Tibial nerve (tissue), 4 donors: ENCODE measurements around the gene TRPV5. TPM values are rescaled to one million over a fixed set of nuclear protein-coding genes. Genes with fewer than 3 reads are reported as not detected.

Experiments
- DNase-seq, 2 donors: peaks; one replicate each; pipeline ENCODE4 v3.0.0-alpha.2; 2019; ENCODE audit warnings: low spot score in 2 of 2
- H3K27ac ChIP-seq, 4 donors: fragments of 200-600 bp; sonication (generic) in 3 of 4; one replicate each; pipeline ENCODE4 v1.5.1; 2017 to 2019; ENCODE audit warnings: mild to moderate bottlenecking in 1 of 4
- H3K27me3 ChIP-seq, 2 donors: fragments of 200-600 bp; sonication (generic) in 1 of 2; one replicate each; pipeline versions ENCODE4 v1.5.1 to v1.6.0; 2017 to 2019
- H3K36me3 ChIP-seq, 3 donors: fragments of 200-600 bp; sonication (generic); one replicate each; pipeline ENCODE4 v1.5.1; 2018 to 2019
- H3K4me1 ChIP-seq, 4 donors: fragments of 200-600 bp; sonication (generic) in 3 of 4; one replicate each; pipeline ENCODE4 v1.5.1; 2017 to 2019
- H3K4me3 ChIP-seq, 4 donors: fragments of 200-600 bp; sonication (generic) in 3 of 4; one replicate each; pipeline ENCODE4 v1.5.1; 2017 to 2019; ENCODE audit warnings: mild to moderate bottlenecking in 1 of 4, moderate library complexity in 1 of 4
- H3K9me3 ChIP-seq, 4 donors: fragments of 200-600 bp; sonication (generic) in 3 of 4; one replicate each; pipeline ENCODE4 v1.5.1; 2017 to 2019
- EP300 ChIP-seq, 2 donors: sonication (generic); formaldehyde crosslinking; IDR thresholded peaks; one replicate each; pipeline ENCODE4 v1.6.1; 2017; ENCODE audit warnings: antibody characterized with exemption in 2 of 2, mild to moderate bottlenecking in 1 of 2
- POLR2A ChIP-seq, 2 donors: fragments of 450-650 bp; IDR thresholded peaks; one replicate each; pipeline ENCODE4 v1.6.1; 2017; ENCODE audit warnings: antibody characterized with exemption in 2 of 2, mild to moderate bottlenecking in 2 of 2, moderate library complexity in 2 of 2
- WGBS, 2 donors: methylation state at CpG; one replicate each; pipeline ENCODE4 v1.1.5; 2018; 5-methylcytosine and 5-hydroxymethylcytosine counted together
- total RNA-seq, 4 donors: library from RNA; depleted of rRNA; stranded (reverse); fragments of >200 nt; gene quantifications; one replicate each; pipeline ENCODE4 v1.1.0, GENCODE V29; 2016
- TF ChIP-seq, protein P1 (sequence below), 5 experiments: fragments of 200-600 bp in 3 of 5; fragments of 450-650 bp in 2 of 5; sonication (generic) in 3 of 5; IDR thresholded peaks; one replicate each; pipeline ENCODE4 v1.5.1; 2016 to 2019; ENCODE audit warnings: antibody characterized with exemption in 5 of 5, mild to moderate bottlenecking in 3 of 5, moderate library complexity in 2 of 5

TRPV5 gene
- total RNA-seq, 4 donors from 2014 or later = 0.20 to 0.21 TPM; not detected in 2

DNA sequence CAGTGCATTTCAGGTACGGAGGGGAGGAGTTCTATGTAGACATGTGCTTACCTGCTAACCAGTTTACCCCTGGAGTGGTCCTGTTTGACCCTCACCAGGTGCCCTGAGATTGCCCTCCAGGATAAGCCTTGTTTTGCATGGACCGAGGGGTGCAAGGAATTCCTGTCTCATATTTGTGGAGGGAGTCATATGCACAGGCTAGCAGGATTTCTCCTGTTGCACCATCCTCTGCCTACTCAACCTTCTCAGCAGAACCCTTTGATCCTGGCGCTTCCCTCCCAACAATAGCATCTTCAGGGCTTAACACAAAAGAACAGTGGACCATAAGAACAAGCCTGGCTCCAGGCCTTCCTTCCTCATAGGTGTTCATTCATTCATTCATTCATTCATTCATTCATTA is 55.2 kb downstream of the TRPV5 start:
- 94% methylated on average over 3 of the region's 3 CpGs for WGBS, 2 donors
- H3K4me1 ChIP-seq = no peaks in the 10 kb centered on the region
- no peak for TF ChIP-seq EP300 (IDR thresholded peaks at IDR 0.05)
- TF ChIP-seq POLR2A (IDR thresholded peaks at IDR 0.05) = no peak
- TF ChIP-seq, protein P1, sequence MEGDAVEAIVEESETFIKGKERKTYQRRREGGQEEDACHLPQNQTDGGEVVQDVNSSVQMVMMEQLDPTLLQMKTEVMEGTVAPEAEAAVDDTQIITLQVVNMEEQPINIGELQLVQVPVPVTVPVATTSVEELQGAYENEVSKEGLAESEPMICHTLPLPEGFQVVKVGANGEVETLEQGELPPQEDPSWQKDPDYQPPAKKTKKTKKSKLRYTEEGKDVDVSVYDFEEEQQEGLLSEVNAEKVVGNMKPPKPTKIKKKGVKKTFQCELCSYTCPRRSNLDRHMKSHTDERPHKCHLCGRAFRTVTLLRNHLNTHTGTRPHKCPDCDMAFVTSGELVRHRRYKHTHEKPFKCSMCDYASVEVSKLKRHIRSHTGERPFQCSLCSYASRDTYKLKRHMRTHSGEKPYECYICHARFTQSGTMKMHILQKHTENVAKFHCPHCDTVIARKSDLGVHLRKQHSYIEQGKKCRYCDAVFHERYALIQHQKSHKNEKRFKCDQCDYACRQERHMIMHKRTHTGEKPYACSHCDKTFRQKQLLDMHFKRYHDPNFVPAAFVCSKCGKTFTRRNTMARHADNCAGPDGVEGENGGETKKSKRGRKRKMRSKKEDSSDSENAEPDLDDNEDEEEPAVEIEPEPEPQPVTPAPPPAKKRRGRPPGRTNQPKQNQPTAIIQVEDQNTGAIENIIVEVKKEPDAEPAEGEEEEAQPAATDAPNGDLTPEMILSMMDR (IDR thresholded peaks at IDR 0.05) = no peak
- peaks cover 0 to 14% of the 10 kb centered on the region in 2 donors for H3K27me3 ChIP-seq
- no peak overlapping the region for H3K4me3 ChIP-seq
- no peak overlapping the region for H3K27ac ChIP-seq
- DNase-seq = no peak
- H3K36me3 ChIP-seq = no peaks in the 10 kb centered on the region
- no peaks in the 10 kb centered on the region for H3K9me3 ChIP-seq

DNA sequence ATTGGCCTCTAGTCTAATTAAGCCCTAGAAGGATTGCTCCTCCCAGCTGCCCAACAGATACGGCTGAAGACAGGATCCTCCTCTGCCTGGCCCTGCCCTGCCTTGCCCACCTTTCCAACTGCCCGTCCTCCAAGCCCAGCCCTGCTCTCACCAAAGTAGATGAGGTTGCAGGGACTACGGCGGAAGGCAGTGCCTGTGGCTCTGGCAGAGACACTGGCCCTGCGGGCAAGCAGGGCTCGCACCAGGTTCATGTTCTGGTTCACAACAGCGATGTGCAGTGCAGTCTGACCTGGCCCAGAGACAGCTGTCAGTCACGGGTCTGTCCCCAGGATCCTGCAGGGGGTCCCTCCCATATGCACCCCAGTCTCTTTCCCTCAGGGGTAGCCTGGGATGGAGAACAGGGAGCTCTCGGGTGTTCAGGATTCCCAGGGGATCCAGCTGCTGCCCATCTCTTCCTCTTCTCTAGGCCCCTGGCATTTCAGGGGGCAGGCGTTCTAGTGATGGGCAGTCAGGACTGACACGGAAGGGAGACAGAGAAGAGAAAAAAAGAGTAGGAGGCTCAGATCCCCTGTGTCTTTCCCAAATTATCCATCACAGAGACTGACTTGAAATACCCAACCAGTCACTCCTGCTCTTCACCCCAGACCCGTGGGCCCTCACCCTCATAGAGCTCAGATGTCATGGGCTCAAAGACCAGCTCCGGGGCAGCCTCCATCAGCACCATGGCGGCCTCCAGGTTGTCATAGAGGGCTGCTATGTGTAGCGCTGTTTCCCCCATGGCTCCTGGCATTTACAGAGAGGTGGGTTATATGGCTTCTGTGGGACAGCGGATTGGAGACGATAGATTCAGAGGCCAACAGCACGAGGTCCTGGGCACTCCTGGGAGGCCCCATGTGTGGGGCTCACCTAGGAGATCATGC is 56.3 kb downstream of the TRPV5 start:
- Histone ChIP-seq H3K4me1 (no peaks in the 10 kb centered on the region), H3K4me3 (no peak overlapping the region), H3K36me3 (peaks cover 0 to 2% (median 0%) of the 10 kb centered on the region in 3 donors), H3K27me3 (peaks cover 0 to 14% of the 10 kb centered on the region in 2 donors), H3K27ac (no peak overlapping the region), H3K9me3 (no peaks in the 10 kb centered on the region)
- WGBS, 2 donors = 83 to 88% methylated on average over 18 of the region's 18 CpGs
- DNase-seq = no peak
- no peak for TF ChIP-seq POLR2A (IDR thresholded peaks at IDR 0.05)
- TF ChIP-seq, protein P1 (IDR thresholded peaks at IDR 0.05) = no peak
- TF ChIP-seq EP300 (IDR thresholded peaks at IDR 0.05) = no peak

DNA sequence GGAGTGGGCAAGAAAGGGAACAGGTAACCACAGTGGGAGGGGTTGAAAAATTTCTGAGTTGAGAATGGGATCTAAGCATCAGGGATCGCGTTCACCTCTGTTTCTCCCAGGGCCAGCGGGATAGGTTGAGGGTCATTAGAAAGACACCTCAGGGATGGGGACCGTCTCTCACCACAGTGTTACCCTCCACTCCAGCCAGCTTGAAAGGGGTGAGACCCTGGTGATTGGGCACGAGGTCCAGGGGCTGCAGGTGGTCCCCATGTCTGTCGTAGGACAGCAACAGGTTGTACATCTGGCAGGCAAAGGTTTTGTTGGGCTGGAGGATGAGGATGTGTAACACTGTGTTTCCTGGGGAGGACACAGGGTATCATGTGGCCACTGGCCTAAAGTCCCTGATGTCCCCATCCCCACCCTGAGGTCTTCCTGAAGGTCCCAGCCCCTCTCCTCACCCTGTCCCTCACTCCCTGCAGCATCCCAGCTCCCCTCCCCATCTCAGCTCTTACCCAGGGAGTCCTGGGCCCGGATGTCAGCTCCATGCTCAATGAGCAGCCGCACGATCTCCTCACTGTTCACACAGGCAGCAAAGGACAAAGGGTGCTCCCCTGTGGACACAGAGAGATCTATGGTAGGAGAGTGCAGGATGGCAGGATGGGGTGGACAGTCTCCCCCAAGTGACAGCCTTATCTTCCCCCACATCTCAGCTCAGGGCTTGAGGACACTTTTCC is 57.1 kb downstream of the TRPV5 start:
- no peaks in the 10 kb centered on the region for H3K9me3 ChIP-seq
- no peak overlapping the region for H3K4me3 ChIP-seq
- no peak overlapping the region for H3K27ac ChIP-seq
- peaks cover 0 to 10% (median 0%) of the 10 kb centered on the region in 3 donors for H3K36me3 ChIP-seq
- peaks cover 0 to 14% of the 10 kb centered on the region in 2 donors for H3K27me3 ChIP-seq
- 84 to 90% methylated on average over 9 of the region's 9 CpGs for WGBS, 2 donors
- H3K4me1 ChIP-seq = no peaks in the 10 kb centered on the region
- TF ChIP-seq EP300 (IDR thresholded peaks at IDR 0.05) (no peak), POLR2A (IDR thresholded peaks at IDR 0.05) (no peak)
- TF ChIP-seq, protein P1 (IDR thresholded peaks at IDR 0.05) = no peak
- DNase-seq = no peak

DNA sequence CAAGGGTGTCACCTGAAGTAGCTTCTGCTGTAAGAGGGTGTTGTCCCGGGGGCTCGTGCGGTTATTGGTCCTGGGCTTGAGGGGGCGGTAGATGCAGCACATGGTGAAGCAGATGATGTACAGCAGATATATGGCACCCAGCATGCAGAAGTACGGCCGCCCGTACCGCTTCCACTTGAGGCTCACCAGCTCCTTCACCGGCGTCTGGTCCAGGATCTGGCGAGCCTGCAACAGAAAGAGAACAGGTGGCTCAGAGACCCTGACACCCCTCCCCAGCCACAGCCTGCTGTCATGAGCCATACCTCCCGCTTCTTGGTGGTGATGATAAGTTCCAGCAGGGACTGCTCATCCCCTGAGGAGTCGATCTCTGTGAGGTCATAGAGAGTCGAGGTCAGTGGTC is 58.1 kb downstream of the TRPV5 start:
- H3K27ac ChIP-seq = no peak overlapping the region
- no peaks in the 10 kb centered on the region for H3K4me1 ChIP-seq
- H3K9me3 ChIP-seq = no peaks in the 10 kb centered on the region
- DNase-seq = no peak
- H3K4me3 ChIP-seq = no peak overlapping the region
- H3K36me3 ChIP-seq = peaks cover 0 to 20% (median 0%) of the 10 kb centered on the region in 3 donors
- peaks cover 0 to 14% of the 10 kb centered on the region in 2 donors for H3K27me3 ChIP-seq
- TF ChIP-seq EP300 (IDR thresholded peaks at IDR 0.05) (no peak), POLR2A (IDR thresholded peaks at IDR 0.05) (no peak)
- TF ChIP-seq, protein P1 (IDR thresholded peaks at IDR 0.05) = no peak
- WGBS, 2 donors = 91 to 94% methylated on average over 14 of the region's 14 CpGs

DNA sequence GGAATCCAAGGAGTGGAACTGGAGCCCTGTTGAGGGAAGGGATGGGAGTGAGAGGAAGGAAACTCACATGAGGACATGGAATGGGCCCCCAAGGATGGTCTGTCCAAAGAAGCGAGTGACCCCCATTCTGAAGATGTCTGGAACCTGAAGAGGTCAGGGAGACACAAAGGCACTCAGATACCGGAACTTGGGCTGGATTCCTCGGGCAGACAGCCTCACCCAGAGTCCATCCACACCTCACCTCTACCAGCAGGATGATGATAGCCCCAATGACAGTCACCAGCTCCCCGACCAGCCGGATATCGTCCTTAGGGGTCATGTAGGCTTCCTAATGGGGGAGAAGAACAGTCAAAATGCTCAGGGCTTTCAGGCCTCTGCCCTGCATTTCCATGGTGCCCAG is 58.7 kb downstream of the TRPV5 start:
- H3K4me3 ChIP-seq = no peak overlapping the region
- WGBS, 2 donors = 90 to 94% methylated on average over 6 of the region's 6 CpGs
- peaks cover 0 to 24% (median 0%) of the 10 kb centered on the region in 3 donors for H3K36me3 ChIP-seq
- DNase-seq = no peak
- peaks cover 0 to 8% of the 10 kb centered on the region in 2 donors for H3K27me3 ChIP-seq
- no peaks in the 10 kb centered on the region for H3K9me3 ChIP-seq
- no peaks in the 10 kb centered on the region for H3K4me1 ChIP-seq
- H3K27ac ChIP-seq = no peak overlapping the region
- TF ChIP-seq EP300 (IDR thresholded peaks at IDR 0.05) = no peak
- TF ChIP-seq POLR2A (IDR thresholded peaks at IDR 0.05) = no peak
- TF ChIP-seq, protein P1 (IDR thresholded peaks at IDR 0.05) = no peak
